GM19240 (cell line): ENCODE measurements around the gene FOXR1.

ENCODE experiments used
- DNase-seq: peaks from one replicate; pipeline ENCODE4 v3.0.0; 2011; ENCODE audit warnings: low spot score; ENCODE audit not compliant: insufficient read length

Gene FOXR1

GRCh38 chr11:118971646-118972045, at the start of gene FOXR1:
FOXR1 (plus strand) TSS chr11:118971761; CDS start chr11:118971932, 171 bp downstream.
- DNase-seq, result no peak

- no peak for DNase-seq
These were observed 49.4 kb upstream of the FOXR1 start for GRCh38 chr11:118921929-118922744.

- DNase-seq, result no peak
These were observed 48.6 kb upstream of the FOXR1 start for GRCh38 chr11:118922745-118923627.

- DNase-seq, result no peak
These were observed 47.6 kb upstream of the FOXR1 start for GRCh38 chr11:118923721-118924587.

GRCh38 chr11:118924591-118925585, 46.7 kb upstream of the FOXR1 start:
- DNase-seq, result peak; percentile 92

- no peak for DNase-seq
These were observed 43.9 kb upstream of the FOXR1 start for GRCh38 chr11:118927554-118928100.

- peak; percentile 80 for DNase-seq
These were observed 43.3 kb upstream of the FOXR1 start for GRCh38 chr11:118928101-118928869.

GRCh38 chr11:118928870-118929500, 42.6 kb upstream of the FOXR1 start:
- DNase-seq, result no peak

GRCh38 chr11:118929501-118930093, 42.0 kb upstream of the FOXR1 start:
- no peak for DNase-seq

- no peak for DNase-seq
These were observed 41.4 kb upstream of the FOXR1 start for GRCh38 chr11:118930094-118930712.

GRCh38 chr11:118931571-118931970, 40.0 kb upstream of the FOXR1 start:
- no peak for DNase-seq

GRCh38 chr11:118933486-118933885, 38.1 kb upstream of the FOXR1 start:
- no peak for DNase-seq

- DNase-seq, result no peak
These were observed 36.2 kb upstream of the FOXR1 start for GRCh38 chr11:118935376-118935775.

GRCh38 chr11:118938491-118939403, 32.8 kb upstream of the FOXR1 start:
- no peak for DNase-seq

GRCh38 chr11:118939404-118939915, 32.1 kb upstream of the FOXR1 start:
- no peak for DNase-seq

- no peak for DNase-seq
These were observed 31.5 kb upstream of the FOXR1 start for GRCh38 chr11:118939953-118940598.
